Activated T-cell treated with anti-CD3 and anti-CD28 coated beads, Interleukin-2, amount 50 U/mL, for 48 hours (primary cell): ENCODE data around the gene OVOL1.
"Not testable (repeated sequence)": the region's sequence is repeated elsewhere in the genome, so short reads cannot be mapped to it uniquely, and the experiment has no call there.

ENCODE experiments used
- DNase-seq, 2 experiments: peaks; one replicate each; pipeline ENCODE4 v3.0.0-alpha.2; 2020

The OVOL1 gene

DNA sequence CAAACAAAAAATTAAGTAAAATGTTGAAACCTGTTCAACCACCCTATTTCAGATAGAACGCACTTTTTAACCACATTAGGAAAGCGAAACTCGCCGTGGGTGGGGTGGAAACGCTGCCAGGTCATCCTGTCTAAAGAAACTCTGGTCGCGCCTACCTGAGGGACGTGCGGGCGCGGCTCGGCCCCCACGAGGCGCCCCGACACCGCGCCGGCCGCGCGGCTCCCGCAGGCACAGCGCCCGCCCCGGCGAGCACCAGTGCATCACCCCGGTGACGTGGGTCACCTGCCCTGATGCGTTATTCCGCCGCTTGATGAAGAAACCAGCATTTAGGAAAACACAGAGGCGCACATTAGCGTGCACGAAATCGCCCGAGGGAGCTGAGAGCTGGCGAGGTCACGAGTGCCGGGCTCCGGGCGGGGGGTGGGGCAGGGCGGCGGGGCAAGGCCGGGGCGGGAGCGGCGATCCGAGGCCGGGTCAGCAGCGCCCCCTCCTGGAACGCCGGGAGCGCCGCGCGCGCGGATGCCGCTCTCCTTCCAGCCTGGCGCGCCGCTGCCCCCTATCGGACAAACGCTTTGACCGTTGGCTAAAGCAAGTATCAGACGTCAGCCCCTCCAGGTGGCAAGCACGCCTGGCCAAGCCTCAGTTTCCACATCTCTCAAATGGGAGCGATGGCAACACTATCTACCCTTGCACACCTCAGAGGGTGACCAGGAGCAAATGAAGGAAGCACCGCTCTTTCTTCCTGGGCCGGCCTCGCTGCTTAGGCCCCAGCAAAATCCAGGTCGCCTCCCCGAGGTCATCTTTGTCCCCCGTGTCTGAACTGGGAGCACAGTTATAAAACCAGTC is 31.2 kb downstream of the OVOL1 start:
- DNase-seq = peak; percentile 98

DNA sequence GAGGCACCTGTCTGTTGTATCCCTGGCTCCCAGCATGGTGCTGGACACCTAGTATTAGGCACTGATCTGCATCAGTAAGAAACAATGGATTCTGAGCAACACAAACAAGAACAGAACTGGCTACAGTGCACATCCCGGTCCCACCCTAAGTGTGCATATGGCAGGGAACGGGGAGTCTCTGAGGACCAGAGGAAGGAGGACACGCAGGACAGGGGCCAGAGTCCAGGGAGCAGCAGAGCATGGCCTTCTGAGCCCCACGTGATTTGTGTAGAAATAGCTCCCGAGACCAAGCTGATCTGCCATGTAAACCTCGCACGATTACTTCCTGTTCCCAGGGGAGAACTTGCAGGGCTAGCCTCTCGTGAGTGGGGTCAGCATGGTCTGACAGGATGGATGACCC is 34.2 kb downstream of the OVOL1 start:
- no peak for DNase-seq

DNA sequence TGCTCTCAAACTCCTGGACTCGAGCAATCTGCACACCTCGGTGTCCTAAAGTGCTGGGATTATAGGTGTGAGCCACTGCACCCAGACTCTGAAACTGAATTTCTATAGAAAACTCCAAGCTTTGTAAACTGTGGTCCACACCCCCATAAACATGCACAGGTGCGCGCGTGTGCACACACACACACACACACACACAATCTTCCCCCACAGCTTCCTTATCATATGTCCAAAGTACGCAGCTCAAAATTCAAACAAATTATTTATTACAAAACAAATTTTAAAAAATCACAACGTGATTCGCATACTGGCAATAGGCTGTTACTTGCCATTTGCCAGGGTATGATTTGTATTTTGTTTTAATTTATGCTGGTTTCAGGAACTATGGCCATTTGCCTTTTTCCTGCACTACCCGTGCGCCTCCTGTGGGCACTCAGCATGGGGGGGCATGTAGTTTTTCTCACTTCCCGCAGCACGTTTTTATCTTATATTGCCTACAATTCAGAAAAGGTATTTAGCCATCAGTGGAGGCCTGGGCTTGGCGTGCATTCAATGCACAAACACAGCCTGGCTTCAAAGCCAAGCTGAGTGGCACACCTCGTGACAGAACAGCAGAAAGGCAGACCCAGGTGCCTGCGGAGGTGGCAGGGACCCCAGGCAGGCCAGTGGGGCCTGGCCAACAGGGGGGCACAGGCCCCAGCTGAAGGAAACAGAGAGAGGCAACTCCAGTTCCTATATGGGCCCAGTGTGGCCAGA is 36.1 kb downstream of the OVOL1 start:
- no peak for DNase-seq

DNA sequence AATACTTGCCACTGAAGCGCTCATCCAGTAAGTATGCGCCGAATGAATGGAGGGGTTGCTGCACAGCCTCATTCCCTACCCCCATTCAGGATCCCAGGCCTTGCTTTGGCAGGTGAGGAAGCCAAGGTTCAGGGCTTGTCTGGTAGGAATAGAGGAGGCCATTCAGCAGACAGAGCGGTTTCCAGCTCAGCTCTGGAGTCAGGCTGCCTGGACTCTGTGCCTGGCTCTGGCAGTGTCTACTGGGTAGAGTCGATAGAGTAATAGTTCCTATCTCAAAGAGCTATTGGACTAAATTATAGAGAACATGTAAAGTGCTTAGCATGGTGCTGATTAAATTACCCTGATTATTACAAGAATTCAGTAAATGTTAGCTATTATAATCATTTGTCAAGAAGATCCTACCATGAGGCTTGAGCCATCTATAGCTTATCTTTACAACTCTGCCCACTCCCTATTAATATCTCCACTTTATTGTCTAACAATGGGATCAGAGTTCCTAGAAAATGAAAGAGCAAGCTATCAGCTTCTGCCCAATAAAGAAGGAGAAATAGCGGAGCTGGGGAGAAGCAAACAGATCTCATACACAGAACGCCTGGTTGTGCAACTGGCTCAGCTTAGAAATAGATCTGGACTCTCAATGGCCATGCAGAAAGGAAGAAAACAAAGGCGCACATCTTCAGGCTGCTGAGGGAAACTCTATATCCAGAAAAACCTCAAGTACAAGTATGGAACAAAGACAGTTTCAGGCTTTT is 40.3 kb downstream of the OVOL1 start:
- DNase-seq = no peak

DNA sequence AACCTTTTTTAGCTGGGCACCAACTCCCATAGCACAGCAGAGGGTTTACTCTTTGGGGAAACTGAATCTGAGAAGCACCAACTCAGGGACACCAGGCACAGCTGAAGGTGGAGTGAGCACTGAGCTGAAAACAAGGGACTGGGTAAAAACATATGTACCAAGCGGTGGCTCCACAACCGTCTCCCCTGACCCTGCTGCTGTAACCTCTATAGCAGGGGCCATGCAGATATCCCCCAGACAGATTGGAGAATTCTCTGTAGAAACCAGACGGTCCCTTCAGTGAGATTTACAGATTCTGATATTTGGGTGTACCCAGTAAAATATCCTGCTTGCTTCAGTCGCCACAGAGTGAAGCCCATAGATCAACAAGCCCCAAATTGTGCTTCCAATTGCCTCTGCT is 42.6 kb downstream of the OVOL1 start:
- DNase-seq = no peak

DNA sequence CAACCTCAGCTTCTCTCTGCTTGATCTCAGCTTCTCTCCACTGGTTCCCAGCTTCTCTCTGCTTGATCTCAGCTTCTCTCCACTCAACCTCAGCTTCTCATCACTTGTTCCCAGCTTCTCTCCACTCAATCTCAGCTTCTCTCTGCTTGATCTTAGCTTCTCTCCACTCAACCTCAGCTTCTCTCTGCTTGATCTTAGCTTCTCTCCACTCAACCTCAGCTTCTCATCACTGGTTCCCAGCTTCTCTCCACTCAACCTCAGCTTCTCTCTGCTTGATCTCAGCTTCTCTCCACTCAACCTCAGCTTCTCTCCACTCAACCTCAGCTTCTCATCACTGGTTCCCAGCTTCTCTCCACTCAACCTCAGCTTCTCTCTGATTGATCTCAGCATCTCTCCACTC is 45.4 kb downstream of the OVOL1 start:
- not testable (repeated sequence) for DNase-seq

DNA sequence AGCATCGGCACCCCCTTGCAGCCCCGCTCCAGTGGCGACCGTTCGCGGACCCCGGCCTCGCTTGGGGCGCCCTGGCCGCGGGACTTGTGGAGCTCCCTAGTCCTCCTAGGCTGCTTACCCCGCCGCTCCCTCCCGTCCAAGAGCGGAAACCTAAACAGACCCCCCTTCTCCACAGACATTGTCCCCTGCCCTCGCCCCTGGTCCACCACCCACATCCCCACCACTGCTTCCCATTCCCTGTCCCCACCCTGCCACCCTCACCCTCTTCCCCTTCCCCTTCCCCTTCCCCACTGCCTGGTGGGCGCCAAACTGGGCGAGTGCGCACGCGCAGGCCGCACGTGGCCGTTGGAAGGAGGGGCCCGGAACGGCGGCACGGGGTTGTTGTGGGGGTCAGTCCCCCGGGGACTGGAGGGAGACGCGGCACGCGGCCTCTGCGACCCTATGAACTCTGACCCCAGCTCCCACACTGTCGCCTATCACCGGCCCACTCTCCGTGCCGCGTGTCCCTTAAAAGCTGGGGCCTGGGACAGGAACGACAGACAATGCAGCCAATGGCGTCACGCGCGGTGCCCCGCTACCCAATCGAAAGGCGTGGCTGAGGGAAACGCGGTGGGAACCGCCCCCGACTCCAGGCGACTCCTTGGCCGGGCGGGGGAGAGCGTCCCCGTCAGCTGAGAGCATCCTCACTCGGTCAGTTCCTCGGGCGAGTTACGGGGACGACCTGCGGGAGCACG is 46.6 kb downstream of the OVOL1 start, which contains the start of gene SNX32:
Gene SNX32 (plus strand): TSS at position 667 of the 734 bp plus-strand sequence. CDS start 103 bp downstream, outside the sequence.
- peak; percentile 98 for DNase-seq

DNA sequence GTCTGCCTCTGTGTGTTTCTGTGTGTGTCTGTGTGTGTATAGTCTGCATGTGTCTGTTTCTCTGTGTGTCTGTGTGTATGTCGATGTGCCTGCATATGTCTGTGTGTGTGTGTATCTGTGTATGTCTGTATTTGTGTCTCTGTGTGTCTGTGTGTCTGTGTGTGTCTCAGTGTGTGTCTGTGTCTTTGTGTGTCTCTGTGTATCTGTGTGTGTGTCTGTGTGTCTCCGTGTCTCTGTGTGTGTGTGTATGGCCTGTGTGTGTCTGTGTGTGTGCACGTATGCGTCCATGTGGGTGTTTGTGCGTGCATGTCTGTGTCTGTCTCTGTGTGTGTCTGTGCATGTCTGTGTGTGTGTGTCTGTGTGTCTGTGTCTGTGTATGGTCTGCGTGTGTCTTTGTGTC is 47.3 kb downstream of the OVOL1 start:
- DNase-seq = no peak

DNA sequence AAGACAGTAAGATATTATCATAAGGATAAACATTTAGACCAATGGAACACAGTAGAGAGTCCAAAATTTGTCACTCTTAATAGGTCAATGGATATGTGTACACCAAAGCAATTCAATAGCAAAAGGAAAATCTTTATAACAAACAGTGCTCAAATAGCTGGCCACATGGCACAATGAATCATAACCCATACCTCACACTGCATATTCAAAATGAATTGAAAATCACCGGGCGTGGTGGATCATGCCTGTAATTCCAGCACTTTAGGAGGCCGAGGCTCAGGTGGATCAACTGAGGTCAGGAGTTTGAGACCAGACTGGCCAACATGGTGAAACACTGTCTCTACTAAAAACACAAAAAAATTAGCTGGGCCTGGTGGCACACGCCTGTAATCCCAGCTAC is 55.3 kb downstream of the OVOL1 start:
- DNase-seq = no peak

DNA sequence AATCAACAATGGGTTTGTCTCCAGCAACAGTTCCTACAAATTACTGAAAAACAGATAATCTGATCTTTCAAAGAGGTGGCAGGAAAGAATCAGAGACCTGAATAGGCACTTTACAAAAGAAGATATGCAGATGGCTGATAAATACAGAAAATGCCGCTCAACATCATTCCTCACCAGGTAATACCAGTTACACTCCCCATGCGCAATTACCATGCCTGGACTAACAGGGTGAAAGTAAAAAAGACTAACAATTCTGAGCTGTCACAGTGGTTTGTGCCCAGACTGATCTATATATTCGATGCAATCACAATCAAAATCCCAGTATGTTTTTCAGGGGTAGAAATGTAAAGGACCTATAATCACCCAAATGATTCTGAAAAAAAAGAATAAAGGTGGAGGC is 56.9 kb downstream of the OVOL1 start:
- no peak for DNase-seq

DNA sequence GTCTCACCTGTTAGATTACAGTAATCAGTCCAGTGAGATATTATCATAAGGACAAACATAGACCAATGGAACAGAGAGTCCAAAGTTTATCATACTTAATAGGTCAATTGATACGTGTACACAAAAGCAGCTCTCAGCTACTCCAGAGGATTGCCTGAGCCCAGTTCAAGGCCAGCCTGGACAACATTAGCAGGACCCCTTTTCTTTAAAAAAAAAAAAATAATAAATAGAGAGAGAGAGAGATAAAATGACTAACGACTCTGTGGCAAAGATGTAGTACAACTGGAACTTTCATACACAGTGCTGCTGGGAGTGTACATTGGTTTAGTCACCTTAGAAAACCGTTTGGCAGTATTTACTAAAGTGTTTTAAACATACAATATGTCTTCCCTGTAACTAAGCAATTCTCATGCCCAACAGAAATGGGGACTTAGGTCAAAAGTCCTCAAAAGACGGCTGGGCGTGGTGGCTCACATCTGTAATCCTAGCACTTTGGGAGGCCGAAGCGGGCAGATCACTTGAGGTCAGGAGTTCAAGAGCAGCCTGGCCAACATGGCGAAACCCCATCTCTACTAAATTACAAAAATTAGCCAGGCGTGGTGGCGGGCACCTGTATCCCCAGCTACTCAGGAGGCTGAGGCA is 57.5 kb downstream of the OVOL1 start:
- DNase-seq = no peak
